HG03095 (cell line): ENCODE measurements around the gene SEL1L3.

Experiments used
- ATAC-seq: cut with Tn5 transposase; IDR thresholded peaks from one replicate; pipeline ENCODE4 v1.9.1; 2021; ENCODE audit warnings: moderate library complexity; ENCODE audit not compliant: unreplicated experiment

Gene SEL1L3

DNA sequence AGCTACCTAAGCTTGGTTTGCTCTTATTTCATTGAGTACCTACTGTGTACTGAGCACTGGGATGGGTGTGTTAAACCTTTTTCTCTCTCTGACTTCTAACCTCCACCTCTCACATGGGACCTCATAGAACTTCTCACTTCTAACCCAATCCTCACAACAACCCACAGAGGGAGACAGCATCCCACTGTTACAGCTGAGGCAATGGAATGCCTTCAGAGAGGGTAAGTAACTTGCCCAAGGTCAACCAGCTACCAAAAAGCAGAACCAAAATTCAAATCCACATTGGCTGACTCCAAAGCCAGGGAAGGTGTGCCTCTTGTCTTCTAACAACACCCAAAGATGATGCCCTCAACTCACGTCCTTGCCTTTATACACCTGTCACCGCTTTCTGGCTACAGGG lies 5.4 kb downstream of the SEL1L3 start:
- ATAC-seq = no peak

- ATAC-seq = no peak
Observed at GRCh38 chr4:25856756-25857155, 6.0 kb downstream of the SEL1L3 start.

DNA sequence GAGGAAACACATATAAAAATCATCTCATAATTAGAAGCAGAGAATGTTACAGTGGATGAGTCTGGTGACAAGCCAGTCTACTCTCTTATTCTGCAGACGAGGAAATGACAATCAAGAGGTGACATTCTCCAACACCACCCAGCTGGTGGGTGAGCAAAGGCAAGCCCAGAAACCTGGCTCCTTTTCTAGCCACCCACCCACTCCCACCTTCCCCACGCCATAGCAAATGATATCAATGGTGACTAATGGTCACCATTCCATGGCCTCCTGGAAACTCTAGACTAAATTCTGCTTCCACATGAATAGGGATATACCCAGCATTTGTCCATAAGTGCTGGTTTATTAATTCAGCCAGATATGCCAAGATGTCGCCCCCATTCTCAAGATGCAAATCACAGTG lies 10.7 kb downstream of the SEL1L3 start:
- no peak for ATAC-seq

- ATAC-seq = no peak
Observed at GRCh38 chr4:25847329-25847728, 15.5 kb downstream of the SEL1L3 start.

GRCh38 chr4:25845841-25846653 lies 16.7 kb downstream of the SEL1L3 start:
- no peak for ATAC-seq

DNA sequence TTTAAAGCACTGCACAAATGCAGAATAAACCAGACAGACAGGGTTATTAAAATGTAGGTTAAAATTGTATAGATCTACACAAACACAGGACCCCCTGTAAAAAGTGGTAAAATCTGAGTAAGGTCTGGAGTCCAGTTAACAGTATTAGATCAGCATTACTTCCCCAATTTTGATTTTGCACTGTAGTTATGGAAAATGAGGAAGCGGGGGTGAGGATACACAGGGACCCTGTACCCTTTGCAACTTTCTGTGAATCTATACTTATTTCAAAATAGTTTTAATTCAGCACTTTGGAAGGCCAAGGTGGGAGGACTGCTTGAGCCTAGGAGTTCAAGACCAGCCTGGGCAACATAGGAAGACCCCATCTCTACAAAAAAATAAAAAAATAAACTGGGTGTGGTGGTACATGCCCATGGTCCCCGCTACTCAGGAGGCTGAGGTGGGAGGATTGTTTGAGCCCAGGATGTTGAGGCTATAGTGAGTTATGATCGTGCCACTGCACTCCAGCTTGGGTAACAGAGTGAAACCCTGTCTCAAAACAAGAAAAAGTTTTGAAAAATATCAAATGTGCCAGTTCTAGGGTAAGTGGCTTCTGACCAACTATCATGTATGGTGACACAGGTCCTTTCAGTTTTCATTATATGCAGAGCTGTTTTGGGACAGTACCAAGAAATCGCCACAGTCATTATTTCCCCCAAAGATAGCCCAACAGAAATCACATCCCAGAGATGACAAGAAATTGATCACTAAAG lies 17.7 kb downstream of the SEL1L3 start:
- no peak for ATAC-seq

DNA sequence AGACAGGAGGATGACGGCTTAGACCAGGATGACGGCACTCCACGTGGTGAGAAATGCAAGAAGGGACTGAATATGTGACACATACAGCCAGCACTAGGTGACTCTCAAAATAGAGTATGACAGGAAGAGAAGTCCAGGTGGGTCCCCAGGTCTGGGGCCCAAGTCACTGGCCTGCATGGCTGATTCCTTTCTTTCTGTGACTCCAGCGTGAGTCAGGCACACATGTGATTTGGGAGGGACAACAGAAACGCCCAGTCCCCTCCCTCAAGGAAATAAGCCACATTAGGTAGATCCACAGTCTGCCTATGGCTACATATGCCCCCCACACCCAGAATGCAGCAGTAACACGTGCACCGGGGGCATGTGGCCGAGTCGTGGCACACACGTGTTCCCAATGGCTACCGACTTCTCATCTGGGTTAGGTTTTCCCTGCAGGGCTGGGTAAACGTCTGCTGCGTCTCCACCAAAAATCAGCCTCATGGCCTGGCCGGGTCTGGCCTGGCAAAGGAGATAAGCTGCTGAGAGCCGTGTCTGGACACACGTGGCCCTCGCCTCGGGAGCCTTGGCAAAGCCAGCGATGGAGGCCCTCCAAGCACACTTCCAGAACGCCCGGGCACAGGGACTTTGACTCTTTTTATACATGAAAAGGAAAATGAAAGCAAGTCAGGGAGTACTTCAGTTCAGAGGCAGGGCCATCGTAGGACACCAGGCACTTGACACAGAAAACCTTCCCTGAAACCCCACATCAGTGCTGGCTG lies 19.3 kb downstream of the SEL1L3 start:
- no peak for ATAC-seq

- ATAC-seq = peak; percentile 77
Observed at GRCh38 chr4:25842229-25842845, 20.5 kb downstream of the SEL1L3 start.

GRCh38 chr4:25839687-25840086 lies 23.1 kb downstream of the SEL1L3 start:
- no peak for ATAC-seq

DNA sequence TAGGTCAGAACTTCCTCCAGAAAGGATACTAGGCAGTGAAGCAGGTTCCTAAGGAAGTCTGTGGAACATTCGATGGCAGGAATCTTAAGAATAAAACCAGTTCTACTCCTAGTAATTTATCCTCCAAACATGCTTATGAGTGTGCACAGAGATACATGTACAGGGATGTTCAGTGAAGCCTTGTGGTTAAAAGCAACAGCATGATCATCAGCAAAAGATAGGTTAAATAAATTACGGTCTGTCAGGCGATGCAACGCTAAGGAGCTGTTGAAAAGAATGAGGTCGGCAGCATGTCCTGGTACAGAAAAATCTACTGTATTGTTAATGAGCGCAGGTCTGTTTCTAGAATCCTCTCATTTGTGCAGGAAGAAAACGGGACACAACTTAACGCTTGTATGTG lies 23.6 kb downstream of the SEL1L3 start:
- no peak for ATAC-seq

GRCh38 chr4:25838526-25838925 lies 24.3 kb downstream of the SEL1L3 start:
- no peak for ATAC-seq

- ATAC-seq = no peak
Observed at GRCh38 chr4:25837107-25837506, 25.7 kb downstream of the SEL1L3 start.

DNA sequence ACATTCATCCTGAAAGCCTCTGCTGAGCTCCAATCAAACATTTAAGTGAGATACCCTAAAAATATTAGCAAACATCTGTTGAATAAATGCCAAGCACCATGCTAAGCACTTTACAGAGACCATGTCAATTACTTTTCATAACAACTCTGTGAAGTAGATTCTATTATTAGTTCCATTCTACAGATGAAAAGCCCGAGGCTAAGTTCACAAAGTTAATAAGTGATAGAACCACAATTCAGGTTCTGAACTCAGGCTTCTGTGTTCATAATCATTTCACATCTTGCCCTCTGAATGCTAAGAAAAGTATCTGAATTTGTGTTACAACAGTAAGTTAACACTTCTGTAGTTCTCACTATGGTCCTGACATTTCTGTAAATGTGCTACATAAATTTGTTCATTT lies 27.4 kb downstream of the SEL1L3 start:
- no peak for ATAC-seq

- ATAC-seq = no peak
Observed at GRCh38 chr4:25834411-25835107, 28.2 kb downstream of the SEL1L3 start.

GRCh38 chr4:25830548-25830947 lies 32.2 kb downstream of the SEL1L3 start:
- ATAC-seq = no peak

GRCh38 chr4:25827897-25828296 lies 34.9 kb downstream of the SEL1L3 start:
- ATAC-seq = no peak

DNA sequence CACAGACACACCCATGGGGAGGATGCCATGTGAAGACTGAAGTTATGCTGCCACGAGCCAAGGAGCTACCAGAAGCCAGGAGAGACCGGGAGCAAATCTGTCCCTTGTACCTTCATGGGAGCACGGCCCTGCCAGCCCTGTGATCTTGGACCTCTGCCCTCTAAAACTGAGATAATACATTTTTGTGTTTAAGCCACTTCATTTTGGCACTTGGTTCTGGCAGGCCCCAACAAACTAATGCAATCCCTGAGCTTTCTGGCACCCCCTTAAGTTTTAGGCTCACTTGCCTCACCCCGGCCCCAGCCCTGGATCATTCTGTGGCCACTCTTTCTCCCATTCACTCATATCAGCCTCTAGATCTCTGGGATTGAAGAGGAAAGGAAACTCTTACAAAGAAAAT lies 35.4 kb downstream of the SEL1L3 start:
- ATAC-seq = no peak

GRCh38 chr4:25826074-25826752 lies 36.6 kb downstream of the SEL1L3 start:
- no peak for ATAC-seq

DNA sequence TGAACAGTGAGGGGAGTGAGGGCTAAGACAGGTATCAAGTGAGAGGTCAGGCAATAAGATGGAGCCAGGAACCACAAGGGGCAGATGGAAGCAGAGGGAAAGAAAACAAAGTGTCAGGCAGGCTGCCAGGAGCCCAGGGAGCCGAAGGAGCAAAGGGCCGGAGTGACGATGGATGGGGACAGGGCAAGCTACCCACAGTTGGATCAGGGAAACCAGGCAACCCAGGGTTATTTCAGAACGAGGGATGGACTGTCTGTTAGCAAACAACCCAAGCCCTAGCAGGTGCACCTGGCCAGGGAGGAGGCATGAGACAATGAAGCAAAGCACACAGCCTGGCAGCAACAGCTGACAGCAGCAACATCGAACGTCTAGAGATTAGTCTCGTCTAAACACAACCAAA lies 39.2 kb downstream of the SEL1L3 start:
- ATAC-seq = no peak

DNA sequence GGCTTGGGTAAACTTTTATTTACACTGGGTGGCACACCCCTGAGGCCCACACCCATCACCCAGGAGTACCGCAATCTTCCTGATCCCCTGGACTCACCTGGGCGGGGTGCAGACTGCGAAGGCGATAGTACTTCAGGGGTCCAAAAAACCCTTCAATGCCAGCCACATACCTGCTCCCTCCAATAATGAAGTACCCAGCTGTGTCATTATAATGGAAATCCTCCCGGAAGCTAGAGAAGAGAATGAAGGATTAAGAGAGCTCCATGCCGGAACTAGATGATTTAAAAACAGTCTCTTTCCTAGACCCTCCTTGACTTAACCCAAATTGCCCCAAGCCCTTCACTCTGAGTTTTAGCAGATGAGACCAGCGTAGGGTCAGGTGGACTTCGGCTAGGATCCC lies 40.9 kb downstream of the SEL1L3 start:
- ATAC-seq = no peak
